Measurements from ENCODE around the gene C3.
"Not testable (repeated sequence)": the region's sequence is repeated elsewhere in the genome, so short reads cannot be mapped to it uniquely, and the experiment has no call there.

C3 gene

GRCh38 chr19:6651965-6652804, 68.3 kb downstream of the C3 start:
- H3K9ac ChIP-seq (ENCODE audit: low read depth, low read length) = no peak overlapping the region
- WGBS = 80% methylated on average over 4 of the region's 6 CpGs
- no peaks in the 10 kb centered on the region for H3K4me1 ChIP-seq (ENCODE audit: insufficient read depth, low read length)
- no peak overlapping the region for H3K27ac ChIP-seq (ENCODE audit: low read depth, low read length)
- H3K4me3 ChIP-seq (ENCODE audit: low read length) = no peak overlapping the region
- no peaks in the 10 kb centered on the region for H3K36me3 ChIP-seq (ENCODE audit: insufficient read depth, low read length)
- no peaks in the 10 kb centered on the region for H3K27me3 ChIP-seq (ENCODE audit: insufficient read depth, low read length)
- peaks cover 52% of the 10 kb centered on the region for H3K9me3 ChIP-seq (ENCODE audit: insufficient read depth, low read depth, low read length)

- Histone ChIP-seq H3K36me3 (ENCODE audit: insufficient read depth, low read length) (no peaks in the 10 kb centered on the region), H3K9ac (ENCODE audit: low read depth, low read length) (no peak overlapping the region), H3K4me3 (ENCODE audit: low read length) (no peak overlapping the region), H3K9me3 (ENCODE audit: insufficient read depth, low read depth, low read length) (peaks cover 59% of the 10 kb centered on the region), H3K4me1 (ENCODE audit: insufficient read depth, low read length) (no peaks in the 10 kb centered on the region), H3K27ac (ENCODE audit: low read depth, low read length) (no peak overlapping the region), H3K27me3 (ENCODE audit: insufficient read depth, low read length) (no peaks in the 10 kb centered on the region)
- WGBS = 50% methylated on average over 2 of the region's 2 CpGs
These were observed 71.3 kb downstream of the C3 start for GRCh38 chr19:6649185-6649584.

GRCh38 chr19:6648141-6648715, 72.2 kb downstream of the C3 start:
- Histone ChIP-seq H3K9ac (ENCODE audit: low read depth, low read length) (no peak overlapping the region), H3K27me3 (ENCODE audit: insufficient read depth, low read length) (no peaks in the 10 kb centered on the region), H3K4me3 (ENCODE audit: low read length) (no peak overlapping the region), H3K4me1 (ENCODE audit: insufficient read depth, low read length) (no peaks in the 10 kb centered on the region), H3K36me3 (ENCODE audit: insufficient read depth, low read length) (no peaks in the 10 kb centered on the region), H3K27ac (ENCODE audit: low read depth, low read length) (no peak overlapping the region), H3K9me3 (ENCODE audit: insufficient read depth, low read depth, low read length) (peaks cover 63% of the 10 kb centered on the region)
- WGBS = 82% methylated on average over 8 of the region's 9 CpGs

- H3K36me3 ChIP-seq (ENCODE audit: insufficient read depth, low read length) = no peaks in the 10 kb centered on the region
- WGBS = 92% methylated on average over 5 of the region's 5 CpGs
- H3K27ac ChIP-seq (ENCODE audit: low read depth, low read length) = no peak overlapping the region
- H3K9me3 ChIP-seq (ENCODE audit: insufficient read depth, low read depth, low read length) = peaks cover 36% of the 10 kb centered on the region
- H3K9ac ChIP-seq (ENCODE audit: low read depth, low read length) = no peak overlapping the region
- no peaks in the 10 kb centered on the region for H3K4me1 ChIP-seq (ENCODE audit: insufficient read depth, low read length)
- no peaks in the 10 kb centered on the region for H3K27me3 ChIP-seq (ENCODE audit: insufficient read depth, low read length)
- H3K4me3 ChIP-seq (ENCODE audit: low read length) = no peak overlapping the region
These were observed 75.7 kb downstream of the C3 start for GRCh38 chr19:6644796-6645195.

GRCh38 chr19:6640333-6640732, 80.1 kb downstream of the C3 start:
- not testable (repeated sequence) for H3K4me3 ChIP-seq (ENCODE audit: low read length); H3K9ac ChIP-seq (ENCODE audit: low read depth, low read length)
- 81% methylated on average over 9 of the region's 9 CpGs for WGBS

GRCh38 chr19:6639439-6639838, 81.0 kb downstream of the C3 start:
- H3K9me3 ChIP-seq (ENCODE audit: insufficient read depth, low read depth, low read length) = peaks cover 18% of the 10 kb centered on the region
- no peaks in the 10 kb centered on the region for H3K4me1 ChIP-seq (ENCODE audit: insufficient read depth, low read length)
- H3K9ac ChIP-seq (ENCODE audit: low read depth, low read length) = no peak overlapping the region
- H3K36me3 ChIP-seq (ENCODE audit: insufficient read depth, low read length) = no peaks in the 10 kb centered on the region
- no peaks in the 10 kb centered on the region for H3K27me3 ChIP-seq (ENCODE audit: insufficient read depth, low read length)
- H3K4me3 ChIP-seq (ENCODE audit: low read length) = no peak overlapping the region
- H3K27ac ChIP-seq (ENCODE audit: low read depth, low read length) = no peak overlapping the region
- 87% methylated on average over 4 of the region's 4 CpGs for WGBS

More at GRCh38 chr19:6640333-6640732, 80.1 kb downstream of the C3 start:
- H3K9me3 ChIP-seq (ENCODE audit: insufficient read depth, low read depth, low read length) = peaks cover 16% of the 10 kb centered on the region; the same call in 1 of the 2 replicates
- not testable (repeated sequence) for H3K27ac ChIP-seq (ENCODE audit: low read depth, low read length); H3K36me3 ChIP-seq (ENCODE audit: insufficient read depth, low read length); H3K27me3 ChIP-seq (ENCODE audit: insufficient read depth, low read length); H3K4me1 ChIP-seq (ENCODE audit: insufficient read depth, low read length)

- not testable (repeated sequence) for H3K4me1 ChIP-seq (ENCODE audit: insufficient read depth, low read length); H3K9ac ChIP-seq (ENCODE audit: low read depth, low read length); H3K27me3 ChIP-seq (ENCODE audit: insufficient read depth, low read length); H3K36me3 ChIP-seq (ENCODE audit: insufficient read depth, low read length); H3K4me3 ChIP-seq (ENCODE audit: low read length); H3K27ac ChIP-seq (ENCODE audit: low read depth, low read length)
- 91% methylated on average over 4 of the region's 4 CpGs for WGBS
- peaks cover 24% of the 10 kb centered on the region for H3K9me3 ChIP-seq (ENCODE audit: insufficient read depth, low read depth, low read length)
These were observed 87.0 kb downstream of the C3 start for GRCh38 chr19:6633456-6633813.

GRCh38 chr19:6632747-6633455, 87.5 kb downstream of the C3 start:
- H3K4me1 ChIP-seq (ENCODE audit: insufficient read depth, low read length); H3K27ac ChIP-seq (ENCODE audit: low read depth, low read length); H3K36me3 ChIP-seq (ENCODE audit: insufficient read depth, low read length); H3K4me3 ChIP-seq (ENCODE audit: low read length); H3K9ac ChIP-seq (ENCODE audit: low read depth, low read length); H3K27me3 ChIP-seq (ENCODE audit: insufficient read depth, low read length): not testable (repeated sequence)
- H3K9me3 ChIP-seq (ENCODE audit: insufficient read depth, low read depth, low read length) = peaks cover 29% of the 10 kb centered on the region
- WGBS = 59% methylated on average over 25 of the region's 26 CpGs

GRCh38 chr19:6632002-6632621, 88.3 kb downstream of the C3 start:
- H3K9me3 ChIP-seq (ENCODE audit: insufficient read depth, low read depth, low read length) = peaks cover 36% of the 10 kb centered on the region
- no peak overlapping the region for H3K27ac ChIP-seq (ENCODE audit: low read depth, low read length)
- 53% methylated on average over 12 of the region's 12 CpGs for WGBS
- no peaks in the 10 kb centered on the region for H3K36me3 ChIP-seq (ENCODE audit: insufficient read depth, low read length)
- H3K4me3 ChIP-seq (ENCODE audit: low read length) = no peak overlapping the region
- peaks cover 4% of the 10 kb centered on the region for H3K27me3 ChIP-seq (ENCODE audit: insufficient read depth, low read length)
- H3K4me1 ChIP-seq (ENCODE audit: insufficient read depth, low read length) = no peaks in the 10 kb centered on the region
- H3K9ac ChIP-seq (ENCODE audit: low read depth, low read length) = no peak overlapping the region

Measured in HUES64 (cell line).